HepG2 (cell line): ENCODE results near the gene AP4M1. TPM values are rescaled to one million over a fixed set of nuclear protein-coding genes. Genes with fewer than 3 reads are reported as not detected.

Experiments used
- ARNT ChIP-seq: fragments of 450-650 bp; IDR thresholded peaks from 2 replicates; pipeline ENCODE4 v1.6.1; 2017
- ASH2L ChIP-seq: fragments of 300-600, 200-600 bp; sonication (generic); IDR thresholded peaks from 2 replicates; pipeline ENCODE4 v1.7.0; 2017; ENCODE audit warnings: low read depth, mild to moderate bottlenecking, moderate library complexity, mixed read lengths, low read length; ENCODE audit not compliant: insufficient read length
- BCL6 ChIP-seq: IDR thresholded peaks from 2 replicates; pipeline ENCODE4 v1.6.1; 2016; ENCODE audit warnings: missing genetic modification reagents, missing compliant biosample characterization
- FIP1L1 ChIP-seq: fragments of 200-400 bp; formaldehyde crosslinking; IDR thresholded peaks from 2 replicates; pipeline ENCODE4 v1.6.1; 2018; ENCODE audit warnings: low read depth, mild to moderate bottlenecking, low read length, moderate library complexity, borderline replicate concordance; ENCODE audit not compliant: insufficient read depth
- FOXJ3 ChIP-seq: sonication (generic); formaldehyde crosslinking; IDR thresholded peaks from 2 replicates; pipeline ENCODE4 v1.4.0; 2020; ENCODE audit warnings: missing genetic modification reagents, mild to moderate bottlenecking, borderline replicate concordance
- HDAC1 ChIP-seq: sonication (generic); formaldehyde crosslinking; IDR thresholded peaks from 2 replicates; pipeline ENCODE4 v1.5.1; 2020; ENCODE audit warnings: mild to moderate bottlenecking, missing genetic modification reagents
- KDM3A ChIP-seq: IDR thresholded peaks from 2 replicates; pipeline ENCODE4 v1.6.1; 2018; ENCODE audit warnings: low read depth, missing compliant biosample characterization
- NRL ChIP-seq: sonication (generic); formaldehyde crosslinking; IDR thresholded peaks from 2 replicates; pipeline ENCODE4 v1.5.0; 2020; ENCODE audit warnings: missing genetic modification reagents, mild to moderate bottlenecking, moderate library complexity, borderline replicate concordance
- RNF2 ChIP-seq: fragments of 450-650 bp; conservative IDR thresholded peaks from 2 replicates; pipeline ENCODE4 v1.6.1; 2016; ENCODE audit warnings: low read depth
- SKI ChIP-seq: fragments of 450-650 bp; IDR thresholded peaks from one replicate; pipeline ENCODE4 v1.6.1; 2018; ENCODE audit warnings: mild to moderate bottlenecking; ENCODE audit not compliant: partially characterized antibody
- TBX3 ChIP-seq: fragments of 450-650 bp; IDR thresholded peaks from 2 replicates; pipeline ENCODE4 v1.6.1; 2017; ENCODE audit warnings: antibody characterized with exemption, mild to moderate bottlenecking, inconsistent platforms, borderline replicate concordance
- ZBTB2 ChIP-seq: sonication (generic); formaldehyde crosslinking; IDR thresholded peaks from 2 replicates; pipeline ENCODE4 v1.8.0; 2022; ENCODE audit warnings: low read depth, missing genetic modification reagents
- ZBTB21 ChIP-seq: sonication (generic); formaldehyde crosslinking; IDR thresholded peaks from 2 replicates; pipeline ENCODE4 v1.4.0; 2020; ENCODE audit warnings: missing genetic modification reagents
- ZNF230 ChIP-seq: sonication (generic); formaldehyde crosslinking; IDR thresholded peaks from 2 replicates; pipeline ENCODE4 v1.4.0; 2020; ENCODE audit warnings: mild to moderate bottlenecking, missing genetic modification reagents
- ZNF549 ChIP-seq: sonication (generic); formaldehyde crosslinking; IDR thresholded peaks from 2 replicates; pipeline ENCODE4 v1.5.0; 2020; ENCODE audit warnings: missing genetic modification reagents
- ZNF567 ChIP-seq: sonication (generic); formaldehyde crosslinking; IDR thresholded peaks from 2 replicates; pipeline ENCODE4 v1.8.1; 2023; ENCODE audit warnings: mild to moderate bottlenecking, missing genetic modification reagents, borderline replicate concordance
- ZNF629 ChIP-seq: sonication (generic); formaldehyde crosslinking; conservative IDR thresholded peaks from 2 replicates; pipeline ENCODE4 v1.5.0; 2020; ENCODE audit warnings: missing genetic modification reagents
- ZNF839 ChIP-seq: sonication (generic); formaldehyde crosslinking; IDR thresholded peaks from 2 replicates; pipeline ENCODE4 v1.4.0; 2020; ENCODE audit warnings: missing genetic modification reagents, mild to moderate bottlenecking, borderline replicate concordance
- polyA plus RNA-seq, 8 experiments: library from polyadenylated mRNA; depleted of rRNA in 3 of 8; stranded (reverse) in 7 of 8; unstranded in 1 of 8; fragments of >200 nt; fragmentation: Illumina TruSeq in 4 of 8; extraction: Trizol in 4 of 8; gene quantifications; 2 replicates each; pipeline versions ENCODE4 v1.2.1 to v1.2.3, GENCODE V29; 2011 to 2016; ENCODE audit warnings: low read depth in 4 of 8, missing spikeins in 1 of 8, mixed read lengths in 1 of 8; ENCODE audit not compliant: insufficient read depth in 1 of 8
- total RNA-seq, 5 experiments: library from RNA; depleted of rRNA; stranded (reverse); fragments of >200 nt; fragmentation: Illumina TruSeq; extraction: Trizol; gene quantifications; 2 replicates each; pipeline ENCODE4 v1.2.3, GENCODE V29; 2016; ENCODE audit warnings: low read depth in 1 of 5
- TF ChIP-seq, protein P1 (sequence below): sonication (generic); formaldehyde crosslinking; IDR thresholded peaks from 2 replicates; pipeline ENCODE4 v1.8.1; 2022; ENCODE audit warnings: low read depth, mild to moderate bottlenecking, missing genetic modification reagents
- TF ChIP-seq, protein P2 (sequence below): sonication (generic); formaldehyde crosslinking; IDR thresholded peaks from 2 replicates; pipeline ENCODE4 v1.4.0; 2020; ENCODE audit warnings: missing genetic modification reagents
- TF ChIP-seq, protein P3 (sequence below): sonication (generic); formaldehyde crosslinking; IDR thresholded peaks from 2 replicates; pipeline ENCODE4 v1.5.1; 2020; ENCODE audit warnings: missing genetic modification reagents, mild to moderate bottlenecking, borderline replicate concordance

AP4M1 gene
- total and polyA plus RNA-seq, 2 of the 13 experiments (the other 11 are each of a cell fraction or from before 2014, with no cell fraction given): 6.3 to 9.7 TPM

DNA sequence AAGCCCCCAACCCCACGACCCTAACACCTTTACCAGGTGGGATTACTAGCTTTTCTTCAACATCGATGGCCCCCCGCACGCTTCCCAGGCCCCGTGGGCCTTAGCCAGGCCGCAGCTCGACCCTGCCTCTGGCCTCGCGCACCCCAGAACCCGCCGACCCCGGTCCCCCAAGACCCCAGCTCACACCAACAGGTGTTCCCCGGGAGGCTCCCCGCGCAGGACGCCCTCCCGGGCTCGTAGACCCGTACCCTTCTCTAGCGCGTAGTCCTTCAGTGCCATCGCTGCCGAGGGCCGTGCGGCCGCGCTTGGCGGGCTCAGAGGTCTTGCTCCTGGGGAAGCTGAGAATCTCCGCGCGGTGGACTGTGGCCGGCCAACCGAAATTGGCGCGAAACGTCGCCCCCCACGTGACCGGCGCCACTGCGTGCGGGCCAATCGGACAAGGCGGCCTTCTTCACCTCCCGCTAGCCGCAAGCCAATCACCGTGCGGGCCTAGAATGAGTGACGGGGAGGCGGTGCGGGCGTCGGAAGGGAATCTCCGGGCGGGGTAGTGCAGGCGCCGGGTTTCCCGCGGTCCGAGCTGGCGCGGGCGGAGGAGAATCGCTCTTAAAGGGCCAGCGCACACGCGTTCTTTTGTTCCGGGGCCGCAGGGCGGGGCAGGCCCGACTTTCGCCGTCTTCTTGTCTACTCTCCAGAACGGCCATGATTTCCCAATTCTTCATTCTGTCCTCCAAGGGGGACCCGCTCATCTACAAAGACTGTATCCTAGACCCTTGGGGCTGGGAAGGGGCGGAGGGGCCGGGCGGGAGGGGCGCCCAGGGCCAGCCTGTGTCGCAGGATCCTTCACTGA is at the start of gene AP4M1, which contains the start of gene MCM7 (continued):
- TF ChIP-seq ZBTB2 (peak; percentile 48), ZNF839 (CRISPR knock-in tag) (peak; percentile 37; the same call in 1 of the 2 replicates), ZNF549 (CRISPR knock-in tag) (no peak), ZNF629 (CRISPR knock-in tag) (peak; percentile 16), ARNT (no peak), SKI (no peak), FOXJ3 (CRISPR knock-in tag) (no peak; the same call in 1 of the 2 replicates), BCL6 (CRISPR knock-in tag) (0 out of 2 replicates have a peak, but pooled peaks have one; percentile 11), RNF2 (peak; percentile 66; the same call in 1 of the 2 replicates), ASH2L (no peak), KDM3A (CRISPR knock-in tag) (no peak; the same call in 1 of the 2 replicates), TBX3 (peak; percentile 80), HDAC1 (peak; percentile 88), NRL (CRISPR knock-in tag) (0 out of 2 replicates have a peak, but pooled peaks have one; percentile 64), FIP1L1 (no peak), ZNF230 (CRISPR knock-in tag) (no peak; the same call in 1 of the 2 replicates), ZNF567 (CRISPR knock-in tag) (0 out of 2 replicates have a peak, but pooled peaks have one; percentile 47), ZBTB21 (CRISPR knock-in tag) (no peak)
- TF ChIP-seq, protein P1, sequence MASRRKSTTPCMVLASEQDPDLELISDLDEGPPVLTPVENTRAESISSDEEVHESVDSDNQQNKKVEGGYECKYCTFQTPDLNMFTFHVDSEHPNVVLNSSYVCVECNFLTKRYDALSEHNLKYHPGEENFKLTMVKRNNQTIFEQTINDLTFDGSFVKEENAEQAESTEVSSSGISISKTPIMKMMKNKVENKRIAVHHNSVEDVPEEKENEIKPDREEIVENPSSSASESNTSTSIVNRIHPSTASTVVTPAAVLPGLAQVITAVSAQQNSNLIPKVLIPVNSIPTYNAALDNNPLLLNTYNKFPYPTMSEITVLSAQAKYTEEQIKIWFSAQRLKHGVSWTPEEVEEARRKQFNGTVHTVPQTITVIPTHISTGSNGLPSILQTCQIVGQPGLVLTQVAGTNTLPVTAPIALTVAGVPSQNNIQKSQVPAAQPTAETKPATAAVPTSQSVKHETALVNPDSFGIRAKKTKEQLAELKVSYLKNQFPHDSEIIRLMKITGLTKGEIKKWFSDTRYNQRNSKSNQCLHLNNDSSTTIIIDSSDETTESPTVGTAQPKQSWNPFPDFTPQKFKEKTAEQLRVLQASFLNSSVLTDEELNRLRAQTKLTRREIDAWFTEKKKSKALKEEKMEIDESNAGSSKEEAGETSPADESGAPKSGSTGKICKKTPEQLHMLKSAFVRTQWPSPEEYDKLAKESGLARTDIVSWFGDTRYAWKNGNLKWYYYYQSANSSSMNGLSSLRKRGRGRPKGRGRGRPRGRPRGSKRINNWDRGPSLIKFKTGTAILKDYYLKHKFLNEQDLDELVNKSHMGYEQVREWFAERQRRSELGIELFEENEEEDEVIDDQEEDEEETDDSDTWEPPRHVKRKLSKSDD: peak; percentile 61
- TF ChIP-seq, protein P2, sequence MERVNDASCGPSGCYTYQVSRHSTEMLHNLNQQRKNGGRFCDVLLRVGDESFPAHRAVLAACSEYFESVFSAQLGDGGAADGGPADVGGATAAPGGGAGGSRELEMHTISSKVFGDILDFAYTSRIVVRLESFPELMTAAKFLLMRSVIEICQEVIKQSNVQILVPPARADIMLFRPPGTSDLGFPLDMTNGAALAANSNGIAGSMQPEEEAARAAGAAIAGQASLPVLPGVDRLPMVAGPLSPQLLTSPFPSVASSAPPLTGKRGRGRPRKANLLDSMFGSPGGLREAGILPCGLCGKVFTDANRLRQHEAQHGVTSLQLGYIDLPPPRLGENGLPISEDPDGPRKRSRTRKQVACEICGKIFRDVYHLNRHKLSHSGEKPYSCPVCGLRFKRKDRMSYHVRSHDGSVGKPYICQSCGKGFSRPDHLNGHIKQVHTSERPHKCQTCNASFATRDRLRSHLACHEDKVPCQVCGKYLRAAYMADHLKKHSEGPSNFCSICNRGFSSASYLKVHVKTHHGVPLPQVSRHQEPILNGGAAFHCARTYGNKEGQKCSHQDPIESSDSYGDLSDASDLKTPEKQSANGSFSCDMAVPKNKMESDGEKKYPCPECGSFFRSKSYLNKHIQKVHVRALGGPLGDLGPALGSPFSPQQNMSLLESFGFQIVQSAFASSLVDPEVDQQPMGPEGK (CRISPR knock-in tag): peak; percentile 10
- TF ChIP-seq, protein P3, sequence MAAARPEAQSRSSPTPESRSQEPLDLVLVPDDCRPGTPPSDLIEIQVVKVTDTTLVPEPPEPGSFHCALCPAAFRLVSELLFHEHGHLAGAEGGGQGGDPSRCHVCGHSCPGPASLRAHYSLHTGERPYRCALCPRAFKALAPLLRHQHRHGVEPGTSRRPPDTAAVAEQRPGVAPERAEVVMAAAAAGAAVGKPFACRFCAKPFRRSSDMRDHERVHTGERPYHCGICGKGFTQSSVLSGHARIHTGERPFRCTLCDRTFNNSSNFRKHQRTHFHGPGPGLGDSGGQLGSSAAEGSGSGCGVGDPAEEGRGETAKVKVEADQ (CRISPR knock-in tag): no peak
